Measurements from ENCODE around the gene ARHGEF10L. TPM values are rescaled to one million over a fixed set of nuclear protein-coding genes. Genes with fewer than 3 reads are reported as not detected.
"Not testable (repeated sequence)": the region's sequence is repeated elsewhere in the genome, so short reads cannot be mapped to it uniquely, and the experiment has no call there.

Gene ARHGEF10L
- total RNA-seq, 1 donor from 2014 or later = 4.2 TPM

GRCh38 chr1:17609529-17609928 is 70.0 kb downstream of the ARHGEF10L start:
- no peak for DNase-seq (ENCODE audit: low read depth, low spot score)

- DNase-seq (ENCODE audit: low read depth, low spot score) = no peak
These were observed 70.6 kb downstream of the ARHGEF10L start for GRCh38 chr1:17610085-17610484.

DNA sequence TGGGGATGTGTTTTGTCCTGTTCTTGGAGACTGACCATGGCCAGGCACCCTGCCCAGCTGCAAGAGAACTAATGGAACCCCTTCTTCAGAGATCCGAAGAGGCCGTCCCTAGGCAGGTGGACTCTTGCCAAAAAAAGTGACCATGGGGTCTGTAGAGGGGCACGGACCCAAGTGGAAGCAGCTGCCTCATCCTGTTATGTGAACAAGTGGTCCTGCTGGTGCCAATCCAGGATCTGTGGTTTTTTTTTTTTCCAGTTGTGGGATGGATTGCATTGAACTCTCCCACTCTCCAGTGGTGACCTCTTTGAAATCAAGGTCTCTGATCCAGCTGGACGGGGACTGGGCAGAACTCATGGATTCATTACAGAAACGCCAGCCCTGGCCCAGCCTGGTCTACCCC is 71.2 kb downstream of the ARHGEF10L start:
- DNase-seq (ENCODE audit: low read depth, low spot score) = no peak

- DNase-seq (ENCODE audit: low read depth, low spot score) = no peak
These were observed 72.5 kb downstream of the ARHGEF10L start for GRCh38 chr1:17611991-17612390.

DNA sequence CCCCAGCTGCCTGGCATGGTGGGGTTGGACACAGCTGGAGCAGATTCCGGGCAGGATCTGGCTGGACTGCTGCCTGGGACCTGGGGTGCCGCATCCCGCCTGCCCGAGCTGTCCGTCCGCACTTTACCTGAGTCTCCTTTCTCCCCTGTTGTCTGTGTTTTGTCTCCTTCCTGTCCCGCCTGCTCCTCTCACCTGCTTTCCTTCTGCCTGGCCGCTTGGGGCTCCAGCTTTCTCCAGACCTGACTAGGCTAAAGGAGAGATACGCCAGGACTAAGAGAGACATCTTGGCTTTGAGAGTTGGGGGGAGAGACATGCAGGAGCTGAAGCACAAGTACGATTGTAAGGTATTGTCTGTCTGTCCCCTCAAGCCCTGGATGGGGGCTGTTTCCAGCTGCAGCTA is 73.3 kb downstream of the ARHGEF10L start:
- DNase-seq (ENCODE audit: low read depth, low spot score) = no peak

DNA sequence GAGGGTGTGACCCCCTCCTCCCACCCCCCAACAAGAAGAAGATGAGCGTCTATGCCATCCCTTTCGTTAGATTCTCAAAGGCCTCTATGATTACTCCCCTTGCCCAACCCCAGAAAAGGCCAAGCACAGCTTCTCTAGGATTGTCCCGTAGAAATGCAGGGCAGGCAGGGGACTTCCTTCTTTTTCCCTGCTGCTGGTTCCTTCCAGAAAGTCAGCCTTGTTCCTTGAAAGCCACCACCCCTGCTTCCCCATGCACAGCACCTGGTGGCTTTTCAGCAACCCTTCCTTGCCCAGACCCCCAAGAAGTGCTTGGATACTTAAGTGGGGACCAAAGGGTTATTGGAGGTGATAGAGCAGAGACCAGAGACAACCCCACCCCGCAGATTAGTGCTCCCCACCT is 75.1 kb downstream of the ARHGEF10L start:
- DNase-seq (ENCODE audit: low read depth, low spot score) = no peak

- DNase-seq (ENCODE audit: low read depth, low spot score) = no peak
These were observed 75.7 kb downstream of the ARHGEF10L start for GRCh38 chr1:17615157-17615556.

GRCh38 chr1:17615959-17616358 is 76.5 kb downstream of the ARHGEF10L start:
- DNase-seq (ENCODE audit: low read depth, low spot score) = no peak

DNA sequence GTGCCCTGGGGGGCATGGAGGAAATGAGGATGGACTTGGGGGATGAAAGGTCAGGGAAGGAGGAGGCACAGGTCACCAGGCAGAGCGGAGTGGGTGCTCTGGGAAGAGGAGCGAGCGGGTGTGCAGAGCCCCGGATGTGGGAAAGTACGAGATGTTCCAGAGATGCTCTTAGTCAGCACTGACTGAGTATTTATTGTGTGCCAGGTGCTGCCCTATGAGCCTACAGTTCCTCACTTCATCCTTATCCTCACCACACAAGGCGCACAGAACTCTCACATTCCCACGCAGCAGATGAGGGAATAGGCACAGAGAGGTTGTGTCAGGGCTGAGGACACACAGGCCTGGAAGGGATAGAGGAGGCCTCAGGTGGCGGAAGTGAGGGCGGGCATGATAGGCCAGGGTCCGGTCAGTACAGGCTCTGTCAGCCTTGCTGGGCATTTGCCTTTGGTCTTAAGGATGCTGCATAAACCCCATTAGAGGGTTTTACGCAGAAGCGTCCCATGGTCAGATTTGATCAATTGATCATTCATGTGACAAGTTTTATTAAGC is 77.3 kb downstream of the ARHGEF10L start:
- DNase-seq (ENCODE audit: low read depth, low spot score) = no peak

DNA sequence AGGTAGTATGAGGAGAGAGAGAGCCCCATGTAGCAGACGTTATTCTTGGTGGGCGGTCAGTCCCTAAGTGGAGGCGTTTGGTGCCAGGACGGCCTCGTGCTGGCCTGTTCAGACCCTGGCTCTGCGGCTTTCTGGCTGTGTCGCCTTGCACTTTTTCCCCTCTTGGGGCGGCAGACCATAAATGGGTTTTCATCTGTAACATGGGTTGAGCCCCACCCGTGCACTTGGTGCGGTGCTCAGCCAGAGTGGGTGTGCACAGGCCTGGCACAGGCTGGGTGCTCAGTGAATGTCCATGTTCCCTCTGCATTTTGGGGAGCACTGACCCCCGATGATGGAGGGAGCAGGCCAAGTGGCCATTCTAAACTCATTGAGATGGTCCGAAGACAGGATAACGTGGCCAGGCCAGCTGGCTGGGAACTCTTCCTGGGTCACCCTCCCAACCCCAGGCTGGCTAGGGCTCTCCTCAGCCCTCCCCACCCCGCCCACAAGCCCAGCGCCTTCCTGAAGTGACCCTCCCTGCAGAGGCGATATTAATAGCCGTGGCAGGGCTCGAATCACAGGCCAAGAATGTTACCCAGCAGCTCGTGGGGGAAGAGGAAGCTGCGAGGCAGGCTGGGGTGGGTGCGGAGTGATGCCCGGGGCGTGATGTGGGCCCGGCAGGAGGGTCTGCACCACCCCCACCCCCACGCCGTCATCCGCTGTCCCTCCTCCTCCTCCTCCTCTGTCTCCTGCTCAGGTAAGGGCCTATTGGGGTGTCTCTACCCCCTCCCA is 78.5 kb downstream of the ARHGEF10L start:
- DNase-seq (ENCODE audit: low read depth, low spot score) = no peak

GRCh38 chr1:17618558-17619247 is 79.2 kb downstream of the ARHGEF10L start:
- DNase-seq (ENCODE audit: low read depth, low spot score) = no peak

GRCh38 chr1:17620448-17620847 is 81.0 kb downstream of the ARHGEF10L start:
- DNase-seq (ENCODE audit: low read depth, low spot score) = no peak

DNA sequence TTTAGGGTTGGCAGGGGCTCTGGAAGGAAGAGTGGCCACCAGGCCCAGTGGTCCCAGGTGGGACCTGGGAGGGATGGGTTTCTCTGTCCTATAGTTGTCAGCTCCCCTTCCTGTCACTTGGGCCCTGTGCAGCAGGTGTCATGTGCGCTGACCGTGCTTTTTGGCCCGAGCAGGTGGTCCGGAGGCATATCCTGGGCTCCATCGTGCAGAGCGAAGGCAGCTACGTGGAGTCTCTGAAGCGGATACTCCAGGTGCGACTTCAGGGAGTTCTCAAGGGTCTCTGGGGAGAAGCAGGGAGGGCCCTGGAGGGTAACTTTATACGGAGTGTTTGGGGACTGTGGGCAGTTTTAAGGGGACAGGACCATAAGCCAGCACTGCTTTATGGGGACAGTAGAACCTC is 82.2 kb downstream of the ARHGEF10L start:
- no peak for DNase-seq (ENCODE audit: low read depth, low spot score)

DNA sequence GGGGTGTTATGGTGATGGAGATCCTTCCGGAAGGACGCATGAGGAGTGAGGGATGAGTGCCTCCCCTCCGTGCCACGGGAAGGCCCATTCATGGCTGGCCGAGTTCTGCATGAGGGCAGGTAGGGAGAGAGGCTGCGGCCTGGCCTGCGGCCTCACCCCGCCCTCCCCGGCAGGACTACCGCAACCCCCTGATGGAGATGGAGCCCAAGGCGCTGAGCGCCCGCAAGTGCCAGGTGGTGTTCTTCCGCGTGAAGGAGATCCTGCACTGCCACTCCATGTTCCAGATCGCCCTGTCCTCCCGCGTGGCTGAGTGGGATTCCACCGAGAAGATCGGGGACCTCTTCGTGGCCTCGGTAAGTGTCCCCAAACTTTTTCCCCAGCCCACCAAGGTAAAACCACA is 83.3 kb downstream of the ARHGEF10L start:
- no peak for DNase-seq (ENCODE audit: low read depth, low spot score)

DNA sequence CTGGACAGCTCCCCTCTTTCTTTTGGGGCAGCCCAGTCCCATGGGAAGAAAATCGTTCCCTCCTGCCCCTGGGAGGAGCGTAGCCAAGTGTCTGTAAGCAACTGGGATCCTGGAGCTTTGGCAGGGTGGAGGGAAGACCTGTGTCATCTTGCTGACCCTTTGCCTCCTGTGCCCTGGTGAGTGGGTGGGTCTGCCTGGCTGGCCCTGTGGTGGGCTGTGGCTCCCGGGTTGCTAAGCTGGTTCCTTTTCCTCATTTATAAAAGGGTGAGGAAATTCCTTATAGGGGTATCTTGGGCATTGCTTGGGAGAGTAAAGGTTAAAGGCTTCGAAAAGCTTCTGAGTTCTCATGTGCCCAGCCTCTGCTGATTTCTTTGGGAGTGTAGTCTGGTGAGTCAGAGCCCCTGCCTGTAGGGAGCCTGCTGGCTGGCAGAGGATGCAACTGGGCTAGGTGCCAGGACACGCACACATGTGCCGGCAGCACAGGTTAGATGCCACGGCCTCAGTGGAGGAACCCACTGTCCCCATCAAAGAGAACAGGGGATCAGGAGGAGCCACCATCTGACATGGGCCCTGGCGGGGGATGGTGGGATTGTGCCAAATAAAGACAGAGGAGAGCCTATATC is 85.2 kb downstream of the ARHGEF10L start:
- no peak for DNase-seq (ENCODE audit: low read depth, low spot score)

DNA sequence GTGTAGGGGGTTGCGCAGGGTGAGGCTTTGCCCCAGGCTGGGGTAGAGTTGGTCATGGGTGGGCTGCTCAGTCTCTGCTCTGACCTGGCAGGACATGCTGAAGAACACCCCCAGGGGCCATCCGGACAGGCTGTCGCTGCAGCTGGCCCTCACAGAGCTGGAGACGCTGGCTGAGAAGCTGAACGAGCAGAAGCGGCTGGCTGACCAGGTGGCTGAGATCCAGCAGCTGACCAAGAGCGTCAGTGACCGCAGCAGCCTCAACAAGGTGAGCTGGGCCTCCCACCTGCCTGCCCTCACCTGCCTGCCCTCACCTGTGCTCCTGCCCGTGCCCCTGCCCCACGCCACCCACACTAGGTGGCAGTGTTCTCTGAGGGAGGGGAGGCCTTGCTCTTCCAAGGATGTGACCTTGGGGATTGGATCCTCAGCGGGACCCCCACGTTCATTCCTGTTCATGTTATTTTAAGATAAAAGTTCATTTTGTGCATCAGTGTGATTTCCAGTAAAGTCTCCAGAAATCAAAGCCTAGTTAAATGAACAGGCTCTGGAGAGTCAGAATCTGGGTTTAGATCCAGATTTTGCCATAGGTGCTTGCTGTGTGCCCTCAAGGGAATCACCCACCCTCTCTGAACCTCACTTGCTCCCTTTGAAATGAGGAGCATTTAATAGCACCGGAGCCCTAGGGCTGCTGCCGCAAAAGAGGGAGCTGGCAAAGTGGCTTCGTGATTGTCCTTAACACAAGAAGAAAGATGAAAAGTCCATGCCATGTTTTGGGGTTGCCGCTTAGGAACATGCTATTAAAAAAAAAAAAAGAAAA is 87.9 kb downstream of the ARHGEF10L start:
- no peak for DNase-seq (ENCODE audit: low read depth, low spot score)

GRCh38 chr1:17629046-17629445 is 89.5 kb downstream of the ARHGEF10L start:
- DNase-seq (ENCODE audit: low read depth, low spot score) = not testable (repeated sequence)

- DNase-seq (ENCODE audit: low read depth, low spot score) = no peak
These were observed 90.0 kb downstream of the ARHGEF10L start for GRCh38 chr1:17629460-17629859.

DNA sequence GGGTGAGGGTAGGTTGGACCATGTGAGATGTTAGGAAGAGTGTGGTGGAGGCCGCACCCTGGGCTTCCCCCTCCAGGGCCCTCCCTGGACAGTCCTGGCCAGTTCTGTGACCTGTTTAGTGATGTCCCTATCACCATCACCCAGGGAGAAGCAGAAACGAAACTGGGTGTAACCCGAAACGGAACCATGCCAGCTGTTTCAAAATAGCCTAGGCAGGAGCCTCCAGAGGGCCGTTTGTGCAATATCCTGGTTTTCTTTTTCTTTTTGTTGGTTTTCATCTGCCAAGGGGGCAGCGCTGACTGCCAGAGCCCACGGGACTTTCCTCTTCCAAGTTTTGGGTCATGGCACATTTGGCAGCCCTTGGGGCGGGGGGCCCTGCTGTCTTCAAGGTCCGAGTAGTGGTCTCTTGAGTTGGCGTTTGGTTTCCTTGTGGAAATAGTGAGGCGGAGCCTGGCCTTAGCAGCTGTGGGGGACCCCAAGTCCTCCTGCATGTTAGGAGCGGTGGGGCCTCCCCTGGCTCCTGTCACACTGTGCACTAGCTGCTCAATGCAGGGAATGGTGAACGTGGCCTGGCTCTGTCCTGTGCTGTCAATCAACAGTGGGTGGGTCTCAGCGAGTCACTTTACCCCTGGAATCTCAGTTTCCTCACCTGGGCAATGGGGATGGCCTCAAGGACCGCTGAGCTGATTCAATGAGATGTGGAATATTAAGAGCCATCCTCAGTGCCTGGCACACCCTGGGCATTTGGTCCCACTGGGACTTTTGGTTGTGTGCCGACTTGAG is 90.7 kb downstream of the ARHGEF10L start:
- no peak for DNase-seq (ENCODE audit: low read depth, low spot score)

- no peak for DNase-seq (ENCODE audit: low read depth, low spot score)
These were observed 91.5 kb downstream of the ARHGEF10L start for GRCh38 chr1:17630986-17631385.

- DNase-seq (ENCODE audit: low read depth, low spot score) = no peak
These were observed 91.9 kb downstream of the ARHGEF10L start for GRCh38 chr1:17631410-17631809.
